NCI-H128 (cell line): ENCODE measurements around the gene APLN.

Experiments used
- DNase-seq: peaks from one replicate; lab custom pipeline; 2025; ENCODE audit not compliant: unreplicated experiment; lab: John Stamatoyannopoulos, UW

APLN gene, protein sequence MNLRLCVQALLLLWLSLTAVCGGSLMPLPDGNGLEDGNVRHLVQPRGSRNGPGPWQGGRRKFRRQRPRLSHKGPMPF

DNA sequence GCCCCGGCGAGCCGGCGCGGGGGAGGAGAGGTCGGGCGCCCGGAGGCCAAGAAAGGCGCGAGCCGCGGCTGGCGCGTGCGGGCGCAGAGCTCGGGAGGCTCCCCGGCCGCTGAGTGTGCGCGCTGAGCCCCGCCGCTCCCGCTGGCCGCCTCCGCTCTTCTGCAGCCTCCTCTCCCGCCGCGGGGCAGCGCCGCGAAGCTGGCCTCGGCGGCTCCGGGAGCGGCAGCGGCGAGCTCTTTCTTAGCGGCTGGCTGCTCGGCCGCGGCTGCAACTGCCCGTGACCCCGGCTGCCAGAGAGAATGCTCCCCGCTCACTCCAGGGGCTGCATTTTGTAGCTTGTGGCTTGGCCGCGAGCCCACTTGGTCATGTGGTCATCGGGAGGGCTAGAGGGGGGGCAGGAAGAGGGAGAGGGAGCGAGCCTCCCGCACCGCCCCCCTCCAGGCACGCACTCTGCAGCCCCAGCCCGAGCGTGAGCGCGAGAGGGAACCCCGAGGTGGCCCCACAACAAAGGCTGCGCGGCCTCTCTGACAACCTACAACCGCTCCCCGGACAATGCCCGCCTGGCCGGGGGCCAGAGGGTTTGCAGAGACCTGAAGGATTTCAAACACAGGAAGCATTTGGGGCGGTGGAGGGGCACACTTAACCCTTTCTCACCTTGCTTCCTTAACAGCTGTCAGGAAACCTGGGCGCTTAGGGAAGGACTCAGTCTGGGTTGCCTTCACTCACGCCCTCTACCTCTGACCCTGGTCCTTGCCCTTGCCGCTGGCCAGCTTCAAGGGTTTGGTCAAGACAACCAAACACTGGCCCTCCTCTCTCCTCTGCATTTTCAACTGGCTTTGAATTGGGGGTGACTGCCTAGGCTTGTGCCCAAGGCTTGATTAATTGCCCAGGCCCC, at the start of gene APLN:
Gene APLN, minus strand, starts transcription at position 305 of the 895 bp plus-strand sequence. CDS start 326 bp downstream, outside the sequence.
- DNase-seq: peak; percentile 6

DNA sequence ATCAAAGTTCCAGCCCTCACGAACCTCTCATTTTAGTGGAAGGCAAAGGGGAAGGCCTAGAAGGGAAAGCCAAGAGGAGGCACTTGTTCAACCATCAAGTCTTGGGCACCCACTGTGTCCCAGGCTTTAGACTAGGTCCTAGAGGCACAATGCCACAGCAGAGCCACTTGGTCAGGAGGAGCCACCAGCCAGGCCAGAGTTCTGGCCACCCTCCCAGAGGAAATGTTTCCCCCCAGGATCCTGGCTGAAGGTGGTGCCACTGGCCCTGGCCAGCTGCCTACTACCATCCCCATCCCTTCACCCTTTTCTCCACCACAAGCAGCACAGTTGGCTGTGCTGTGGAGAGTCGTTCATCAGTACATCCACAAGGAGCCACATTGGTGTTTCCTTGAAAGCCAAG, 49.7 kb upstream of the APLN start:
- no peak for DNase-seq

DNA sequence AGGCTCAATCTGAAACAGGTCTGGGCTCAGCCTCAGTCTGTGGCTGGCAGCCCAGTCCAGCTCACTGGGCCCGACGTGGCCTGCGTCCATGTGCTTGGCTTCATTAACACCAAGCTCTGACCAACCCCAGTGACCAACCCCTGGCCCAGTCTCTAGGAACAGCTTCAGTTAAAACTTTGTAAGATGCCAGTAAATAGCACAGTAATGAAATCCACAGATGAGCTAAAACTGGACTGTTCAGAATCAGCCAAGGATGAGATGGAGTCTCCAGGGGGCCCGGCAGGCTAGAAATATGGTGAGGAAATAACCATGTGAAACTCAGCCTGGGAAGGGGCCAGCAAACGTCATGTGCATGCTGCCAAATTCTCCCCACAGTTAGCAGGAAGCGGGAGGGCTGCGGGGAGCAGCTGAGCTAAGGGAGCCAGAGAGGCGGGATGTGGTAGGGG, 46.9 kb upstream of the APLN start:
- no peak for DNase-seq

DNA sequence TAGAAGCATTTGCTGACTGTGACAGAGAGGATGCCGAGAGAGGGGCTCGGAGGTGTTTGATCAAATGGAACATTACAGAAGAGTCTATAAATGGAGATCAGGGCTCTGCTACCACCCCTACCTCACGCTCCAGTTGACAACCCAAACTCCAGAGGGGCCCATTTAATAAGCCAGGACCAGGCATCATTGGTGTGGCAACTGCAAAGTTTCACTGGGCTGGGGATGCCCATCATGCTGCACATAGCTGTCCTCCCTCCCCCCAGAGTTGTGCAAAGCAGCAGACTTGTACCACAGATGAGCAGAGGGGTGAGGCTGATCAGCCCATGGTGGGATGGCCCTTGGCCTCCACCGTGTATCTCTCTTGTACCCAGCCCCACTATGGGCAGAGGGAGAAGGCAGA, 45.8 kb upstream of the APLN start:
- DNase-seq: no peak

DNA sequence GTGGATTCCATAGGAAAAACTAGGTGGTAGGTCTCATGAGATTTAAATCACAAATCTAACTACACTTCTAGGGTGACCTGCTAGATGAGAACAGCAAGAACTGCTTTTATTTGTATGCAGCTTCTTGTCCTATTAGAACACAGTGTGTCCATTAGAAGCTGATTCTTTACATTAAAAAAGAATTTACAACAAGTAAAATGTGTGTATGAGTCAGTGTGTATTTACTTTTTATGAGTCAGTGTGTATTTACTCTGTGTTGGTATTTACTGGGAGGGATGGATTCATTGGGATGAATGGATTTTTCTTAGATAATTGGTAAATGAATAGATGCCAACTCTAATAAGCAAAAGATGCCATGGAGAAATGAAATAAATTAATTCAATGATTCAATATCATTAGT, 43.4 kb upstream of the APLN start:
- DNase-seq: no peak

DNA sequence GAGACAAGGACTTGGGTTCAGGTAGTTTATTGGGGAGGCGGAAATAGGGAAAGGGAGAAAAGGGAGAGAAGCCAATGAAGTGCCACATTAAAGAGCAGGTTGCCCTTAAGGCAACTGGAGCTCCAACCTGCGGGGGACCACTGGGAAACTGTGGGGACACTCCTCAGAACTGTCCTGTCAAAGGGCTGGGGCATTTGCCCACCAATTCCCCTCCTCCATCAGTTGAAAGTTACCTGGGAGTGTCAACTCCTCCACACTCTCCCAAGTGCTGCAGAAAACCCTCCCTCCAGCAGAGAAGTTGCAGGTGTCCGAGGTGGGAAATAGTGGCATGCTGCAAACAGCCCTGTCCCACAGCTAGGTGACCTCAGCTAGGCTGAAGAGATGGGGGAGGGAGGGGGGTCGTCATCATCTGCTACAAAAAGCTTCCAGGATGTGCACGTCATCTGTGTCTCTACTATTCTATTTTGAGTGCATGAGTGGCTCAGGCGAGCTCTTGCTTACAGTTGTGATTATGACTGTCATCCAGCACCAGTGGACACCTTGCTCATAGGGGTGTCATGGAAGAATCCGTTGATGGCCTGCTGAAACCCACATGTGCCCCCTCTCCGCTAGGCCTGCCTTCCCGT, 42.6 kb upstream of the APLN start:
- no peak for DNase-seq

DNA sequence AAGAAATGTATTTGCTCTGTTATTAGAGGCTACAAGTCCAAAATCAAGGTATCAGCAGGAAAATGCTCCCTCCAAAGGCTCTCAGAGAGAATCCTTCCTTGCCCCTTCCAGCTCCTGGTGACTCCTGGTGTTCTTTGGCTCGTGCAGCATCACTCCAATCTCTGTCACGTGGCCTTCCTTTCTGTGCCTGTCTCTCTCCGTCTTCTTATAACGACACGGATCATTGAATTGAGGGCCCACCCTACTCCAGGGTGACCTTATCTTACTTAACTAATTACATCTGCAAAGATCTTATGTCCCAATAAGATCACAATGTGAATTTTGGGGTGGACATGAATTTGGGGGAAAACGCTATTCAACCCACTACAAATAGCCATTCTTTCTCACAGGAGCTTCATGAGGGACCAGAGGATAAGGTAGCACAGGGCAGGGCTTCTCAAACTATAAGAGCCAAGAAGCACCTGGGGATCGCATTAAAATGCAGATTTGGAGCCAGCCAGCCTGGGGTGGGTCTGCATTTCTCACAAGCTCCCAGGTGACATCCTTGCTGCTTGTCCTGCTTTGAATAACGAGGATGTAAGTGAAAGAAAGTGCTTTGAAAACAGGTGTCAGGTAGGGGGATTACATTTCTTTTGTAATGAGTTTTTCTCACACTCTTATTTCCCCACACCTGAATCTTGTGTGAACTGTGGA, 41.9 kb upstream of the APLN start:
- no peak for DNase-seq

DNA sequence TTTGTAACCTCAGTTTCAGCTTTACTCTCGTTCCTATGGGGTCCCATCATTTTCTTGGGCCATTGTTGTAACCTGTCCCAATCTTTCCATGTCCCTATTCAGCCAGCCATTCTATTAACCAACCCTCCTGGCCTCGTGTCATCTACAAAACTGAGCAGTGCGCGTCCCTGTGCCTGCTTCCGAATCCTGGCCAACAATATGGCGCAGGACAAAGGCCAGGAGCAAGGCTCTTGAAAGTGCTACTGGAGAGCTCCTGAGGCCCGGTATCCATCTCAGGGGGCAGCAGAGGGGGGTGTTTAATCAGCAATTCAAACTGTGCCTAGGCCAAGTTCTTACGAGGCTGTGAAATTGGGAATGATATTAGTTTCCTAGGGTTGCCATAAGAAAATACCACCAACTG, 41.2 kb upstream of the APLN start:
- no peak for DNase-seq

DNA sequence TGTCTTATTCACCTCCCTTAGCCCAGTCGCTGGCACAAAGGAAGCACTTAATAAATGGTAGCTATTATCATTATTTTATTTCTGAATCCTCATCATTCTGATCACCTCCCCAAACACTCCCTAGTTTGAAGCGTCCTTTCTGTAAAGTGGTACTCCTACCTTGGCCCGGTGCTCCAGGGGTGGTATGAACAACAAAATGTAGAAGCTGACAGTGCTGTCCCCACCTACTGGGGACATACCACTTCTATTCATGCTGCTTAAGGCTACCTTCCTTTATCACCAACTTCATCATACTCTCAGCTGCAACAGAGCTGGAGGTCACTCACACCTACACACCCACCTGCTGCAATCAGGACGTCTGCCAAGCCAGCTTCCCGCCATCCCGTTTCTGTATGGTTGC, 40.8 kb upstream of the APLN start:
- DNase-seq: no peak

DNA sequence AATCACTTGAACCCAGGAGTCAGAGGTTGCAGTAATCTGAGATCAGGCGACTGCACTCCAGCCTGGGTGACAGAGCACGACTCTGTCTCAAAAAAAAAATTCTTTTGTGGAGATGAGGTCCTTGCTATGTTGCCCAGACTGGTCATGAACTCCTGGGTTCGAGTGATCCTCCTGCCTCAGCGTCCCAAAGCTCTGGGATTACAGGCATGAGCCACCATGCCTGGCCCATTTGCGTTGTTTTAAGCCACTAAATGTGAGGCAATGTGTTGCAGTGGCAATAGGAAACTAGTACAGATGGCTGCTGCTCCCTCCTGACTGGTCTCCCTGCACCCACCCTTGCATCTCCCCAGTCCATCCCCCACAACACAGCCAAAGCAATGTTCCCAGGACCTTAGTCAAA, 40.0 kb upstream of the APLN start:
- DNase-seq: no peak

DNA sequence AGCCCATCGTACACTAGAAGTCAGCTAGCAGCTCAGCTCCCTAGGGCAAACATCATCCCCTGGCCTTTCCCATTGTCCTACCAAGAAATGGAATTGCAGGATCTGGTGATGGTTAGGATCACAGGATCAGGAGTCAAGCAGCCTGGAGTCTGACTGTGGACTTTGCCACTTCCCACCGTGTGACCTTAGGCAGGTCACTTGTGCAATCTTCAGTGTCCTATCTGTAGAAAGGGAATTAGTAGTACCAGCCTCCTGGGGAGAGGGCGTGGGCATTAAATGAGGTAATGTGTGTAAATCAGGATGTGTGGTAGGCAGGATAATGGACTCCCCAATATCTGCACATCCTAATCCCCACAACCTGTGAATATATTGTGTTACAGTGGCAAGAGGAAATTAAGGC, 38.6 kb upstream of the APLN start:
- no peak for DNase-seq

DNA sequence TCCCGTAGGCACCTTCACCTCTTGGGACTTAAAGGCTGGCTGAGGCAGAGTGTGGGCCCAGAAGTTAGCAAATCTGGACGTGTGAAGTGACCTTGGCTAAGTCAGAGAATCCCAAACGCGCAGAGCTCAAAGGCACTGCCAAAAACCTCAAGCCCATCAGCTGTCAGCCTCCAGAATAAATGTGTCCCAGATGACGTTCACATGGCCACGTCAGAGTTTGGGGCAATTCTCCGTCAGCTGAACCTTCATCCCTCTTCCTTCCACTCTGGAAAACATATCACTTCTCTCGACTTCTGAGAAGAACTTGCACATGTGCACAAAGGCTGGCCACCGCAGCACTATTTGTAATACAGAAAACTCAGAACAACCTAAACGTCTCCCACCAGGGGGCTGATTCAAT, 35.7 kb upstream of the APLN start:
- DNase-seq: no peak

DNA sequence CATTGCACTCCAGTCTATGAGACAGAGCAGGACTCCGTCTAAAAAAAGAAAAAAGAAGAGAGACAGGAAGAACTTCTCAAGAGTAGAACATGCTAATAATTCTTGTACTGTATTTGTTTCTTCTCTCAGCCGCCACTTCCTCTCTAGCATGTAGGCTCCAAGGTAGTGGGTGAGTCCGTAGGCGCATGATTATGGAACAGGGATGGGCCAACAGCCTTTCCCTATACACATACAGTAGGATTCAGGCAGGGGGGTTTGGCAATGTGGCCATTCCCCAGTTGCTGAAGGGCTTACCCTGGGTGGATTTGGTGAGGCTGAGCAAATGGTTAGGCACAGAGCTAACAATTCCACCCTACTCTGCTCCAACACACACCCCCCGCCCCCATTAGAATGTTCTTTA, 35.0 kb upstream of the APLN start:
- DNase-seq: no peak

DNA sequence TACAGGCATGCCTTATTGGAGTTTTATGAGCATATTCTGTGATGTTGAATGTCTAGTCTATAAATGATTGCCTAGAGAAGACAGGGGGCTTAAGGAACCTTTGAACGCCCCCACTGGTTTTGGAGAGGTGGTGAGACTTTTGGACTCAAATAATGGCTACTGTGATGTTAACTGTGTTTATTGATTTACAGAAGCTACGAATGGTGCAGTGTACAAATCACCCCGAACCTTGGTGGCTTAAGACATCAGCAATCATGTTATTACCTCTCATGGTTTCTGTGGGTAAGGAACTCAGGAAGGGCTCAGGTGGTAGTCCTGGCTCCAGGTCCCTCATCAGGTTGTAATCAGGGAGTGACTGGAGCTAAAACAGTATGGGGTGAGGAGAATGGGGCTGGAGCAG, 33.3 kb upstream of the APLN start:
- no peak for DNase-seq

DNA sequence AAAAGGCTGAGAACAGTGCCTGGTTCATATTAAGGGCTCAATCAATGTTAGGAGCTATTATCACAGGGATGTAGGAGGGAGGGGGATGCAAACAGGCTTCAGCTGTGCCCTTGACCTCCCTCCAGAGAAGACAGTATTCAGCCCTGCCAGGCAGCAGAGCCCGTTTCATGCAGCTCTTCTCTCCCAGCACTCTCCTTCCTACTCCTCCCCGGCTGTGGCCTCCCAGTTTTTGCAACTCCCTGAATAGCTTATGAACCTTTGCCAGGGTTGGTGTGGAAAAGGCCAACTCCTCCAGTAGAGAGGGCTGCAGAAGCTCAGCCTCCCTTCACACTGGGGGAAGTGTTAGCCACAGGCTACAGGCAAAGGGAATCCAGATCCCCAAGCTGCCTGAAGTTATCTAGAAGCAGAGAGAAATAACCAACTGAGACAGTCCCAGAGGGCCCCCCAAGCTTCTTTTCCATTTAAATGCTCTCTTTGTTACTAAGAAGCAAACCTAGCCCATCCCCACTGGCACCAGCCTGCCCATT, 31.7 kb upstream of the APLN start:
- DNase-seq: no peak

DNA sequence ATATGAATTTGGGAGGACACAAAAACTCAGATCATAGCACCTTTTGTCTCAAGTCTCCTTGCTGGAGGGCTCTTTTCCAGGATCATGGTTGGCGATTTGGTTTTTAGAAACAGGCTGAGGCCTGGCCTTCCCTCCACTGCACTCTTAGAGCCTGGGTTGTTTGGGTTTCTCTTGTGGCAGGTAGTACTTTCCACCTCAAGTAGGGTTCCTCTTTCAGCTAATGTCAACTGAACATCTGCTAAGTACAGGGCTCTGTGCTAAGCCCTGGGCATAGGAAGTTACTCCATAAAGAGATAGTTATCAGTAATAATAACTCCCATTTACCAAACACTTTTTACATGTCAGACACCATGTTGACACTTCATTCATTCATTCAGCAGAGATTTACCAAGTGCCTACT, 28.2 kb upstream of the APLN start:
- DNase-seq: no peak

DNA sequence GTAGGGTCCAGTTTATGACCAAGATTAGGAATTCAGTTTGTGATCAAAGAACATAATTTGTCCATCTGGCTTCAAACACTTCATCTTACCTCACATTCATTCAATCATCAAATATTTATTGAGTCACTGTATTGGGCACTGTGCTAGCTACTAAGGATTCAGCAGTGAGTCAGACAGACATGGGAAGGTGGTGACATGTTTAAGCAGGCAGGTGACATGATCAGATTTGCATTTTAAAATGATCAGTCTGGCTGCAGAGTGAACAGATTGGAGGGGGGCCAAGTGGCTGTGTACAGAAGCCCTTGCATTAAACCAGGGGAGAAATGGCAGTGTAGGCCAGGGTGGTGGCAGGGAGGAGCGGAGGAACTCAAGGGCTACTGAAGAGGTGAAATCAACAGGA, 25.1 kb upstream of the APLN start:
- DNase-seq: no peak

DNA sequence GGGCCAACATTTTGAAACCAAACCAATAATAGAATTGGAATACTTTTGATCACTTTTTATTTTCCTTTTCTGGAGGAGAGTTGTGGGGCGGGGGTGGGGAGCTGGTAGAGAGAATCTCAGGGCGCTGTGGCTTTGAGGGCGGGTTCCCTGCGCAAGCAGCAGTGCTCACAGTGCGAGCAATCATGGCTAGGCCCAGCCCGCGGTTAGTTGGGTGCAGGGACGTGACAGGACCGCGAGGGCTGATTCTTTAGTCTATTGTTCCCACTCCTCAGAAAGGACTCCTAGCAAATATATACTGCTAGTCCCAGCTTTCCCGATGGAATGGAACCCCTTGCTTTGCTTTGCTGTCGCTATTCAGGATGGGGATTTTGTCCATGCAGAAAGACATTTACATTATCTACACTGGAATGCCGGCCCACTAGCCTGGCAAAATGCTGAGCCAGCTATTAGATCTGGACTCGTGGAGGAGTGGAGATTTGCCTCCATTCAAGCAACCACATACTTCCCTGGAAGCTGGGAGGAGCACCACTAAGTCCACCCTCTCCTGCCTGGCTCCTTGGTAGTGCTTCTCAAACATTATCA, 23.9 kb upstream of the APLN start:
- no peak for DNase-seq

DNA sequence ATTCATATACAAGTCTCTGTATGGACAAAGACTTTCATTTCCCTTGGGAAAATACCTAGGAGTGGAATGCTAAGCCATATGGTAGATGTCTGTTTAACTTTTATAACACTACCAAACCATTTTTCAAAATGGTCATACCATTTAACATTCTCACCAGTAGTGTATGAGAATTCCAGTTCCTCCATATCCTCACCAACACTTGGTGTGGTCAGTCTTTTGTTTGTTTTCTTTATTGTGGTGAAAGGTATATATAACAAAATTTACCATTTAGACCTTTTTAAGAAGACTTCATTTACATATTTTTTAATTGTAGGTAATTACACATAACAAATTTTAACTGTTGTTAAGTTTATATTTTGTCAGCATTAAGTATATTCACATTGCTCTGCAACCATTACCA, 12.7 kb upstream of the APLN start:
- DNase-seq: no peak

DNA sequence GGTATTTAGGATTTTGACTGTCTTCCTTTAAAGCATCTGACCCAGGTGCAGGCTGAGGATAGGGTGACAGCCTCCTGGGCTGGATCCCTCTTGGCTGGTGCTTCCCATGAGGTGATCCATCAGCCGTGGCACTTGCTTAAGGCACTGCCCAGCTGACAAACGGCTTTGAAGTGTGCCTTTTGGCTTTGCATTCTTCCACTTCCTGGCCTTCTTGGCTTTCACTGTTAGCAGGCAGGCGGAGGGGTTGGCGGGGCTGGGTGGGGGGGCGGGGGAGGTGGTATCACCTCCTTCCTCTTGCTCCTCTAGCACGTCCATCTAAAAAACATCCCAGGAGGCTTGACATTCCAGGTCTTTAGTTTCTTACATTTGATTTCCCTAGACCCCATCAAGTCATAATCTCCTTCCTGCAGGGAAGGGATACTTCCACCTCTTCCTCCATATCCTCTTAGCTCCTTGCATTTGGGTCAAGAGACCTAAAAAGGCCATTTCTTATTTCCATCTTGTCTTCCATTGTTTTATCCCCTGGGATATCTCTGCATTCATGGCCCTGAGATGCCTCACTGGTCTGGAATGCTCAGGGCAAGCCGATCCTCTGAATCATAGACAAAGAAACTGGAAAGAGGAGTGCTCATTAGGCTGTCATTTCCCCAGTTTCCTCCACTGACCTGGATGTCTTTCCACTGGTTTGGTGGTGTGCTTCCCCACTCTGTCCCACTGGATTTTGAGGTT, 11.3 kb upstream of the APLN start:
- DNase-seq: no peak

DNA sequence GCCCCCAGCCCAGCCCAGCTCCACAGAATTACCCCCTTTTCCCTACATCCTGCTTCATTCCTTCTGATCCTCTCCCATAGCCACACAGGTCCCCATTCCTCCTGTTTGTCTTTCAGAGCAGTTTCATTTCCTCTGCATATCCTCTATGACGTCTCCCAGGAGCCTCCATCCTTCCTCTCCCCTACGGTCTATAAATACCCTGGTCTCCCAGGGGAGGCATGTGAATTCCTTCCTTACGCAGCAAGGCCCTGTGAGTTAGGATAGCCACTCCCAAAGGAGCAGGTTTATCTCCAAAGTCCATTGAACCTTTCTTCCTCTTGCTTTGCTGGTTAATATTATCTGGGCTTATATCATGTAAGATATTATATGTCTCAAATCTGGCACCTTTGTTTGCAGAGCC, 8.4 kb upstream of the APLN start:
- DNase-seq: no peak
